BE2C (cell line): Measurements from ENCODE around the gene MFAP3.
"Not testable (repeated sequence)": the region's sequence is repeated elsewhere in the genome, so short reads cannot be mapped to it uniquely, and the experiment has no call there.

Source experiments
- DNase-seq: peaks from one replicate; pipeline ENCODE4 v3.0.0-alpha.2; 2020
- H3K27me3 ChIP-seq: fragments of 250-450 bp; sonication (Bioruptor Pico); 2 replicates; pipeline ENCODE4 v1.5.1; 2020; ENCODE audit warnings: mild to moderate bottlenecking
- H3K36me3 ChIP-seq: fragments of 250-450 bp; sonication (Bioruptor Pico); 2 replicates; pipeline ENCODE4 v1.5.1; 2020; ENCODE audit warnings: mild to moderate bottlenecking
- H3K4me1 ChIP-seq: fragments of 250-450 bp; sonication (Bioruptor Pico); 2 replicates; pipeline ENCODE4 v1.5.1; 2020
- H3K4me3 ChIP-seq: 2 replicates; pipeline ENCODE4 v1.5.1; 2011; ENCODE audit warnings: low read depth, low read length
- H3K9me3 ChIP-seq: fragments of 250-450 bp; sonication (Bioruptor Pico); 2 replicates; pipeline ENCODE4 v1.5.1; 2020
- TF ChIP-seq, protein P1 (sequence below): IDR thresholded peaks from 2 replicates; pipeline ENCODE4 v1.5.1; 2012; ENCODE audit warnings: mild to moderate bottlenecking, low read depth, low read length

MFAP3 gene

DNA sequence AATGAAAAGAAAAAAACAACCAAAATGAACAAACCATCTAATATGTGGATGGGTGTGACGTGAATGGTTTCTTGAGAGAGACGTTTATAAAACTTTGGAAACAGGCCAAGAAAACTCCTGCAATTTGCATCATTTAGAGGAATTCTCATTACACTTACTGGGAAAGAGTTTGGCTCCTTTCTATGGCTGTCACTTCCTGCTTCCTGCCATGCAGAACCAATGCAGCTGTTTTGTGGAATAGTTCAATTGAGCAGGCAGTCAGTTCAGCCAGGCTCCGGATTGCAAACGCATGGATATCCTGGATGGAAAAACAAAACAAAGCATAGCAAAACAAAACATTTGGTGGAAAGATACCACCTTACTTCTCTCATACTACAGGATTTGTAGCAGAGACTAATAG, 36.7 kb upstream of the MFAP3 start:
- DNase-seq: no peak
- no peaks in the 10 kb centered on the region for H3K27me3 ChIP-seq
- H3K4me3 ChIP-seq: no peak overlapping the region
- no peaks in the 10 kb centered on the region for H3K4me1 ChIP-seq
- TF ChIP-seq, protein P1, sequence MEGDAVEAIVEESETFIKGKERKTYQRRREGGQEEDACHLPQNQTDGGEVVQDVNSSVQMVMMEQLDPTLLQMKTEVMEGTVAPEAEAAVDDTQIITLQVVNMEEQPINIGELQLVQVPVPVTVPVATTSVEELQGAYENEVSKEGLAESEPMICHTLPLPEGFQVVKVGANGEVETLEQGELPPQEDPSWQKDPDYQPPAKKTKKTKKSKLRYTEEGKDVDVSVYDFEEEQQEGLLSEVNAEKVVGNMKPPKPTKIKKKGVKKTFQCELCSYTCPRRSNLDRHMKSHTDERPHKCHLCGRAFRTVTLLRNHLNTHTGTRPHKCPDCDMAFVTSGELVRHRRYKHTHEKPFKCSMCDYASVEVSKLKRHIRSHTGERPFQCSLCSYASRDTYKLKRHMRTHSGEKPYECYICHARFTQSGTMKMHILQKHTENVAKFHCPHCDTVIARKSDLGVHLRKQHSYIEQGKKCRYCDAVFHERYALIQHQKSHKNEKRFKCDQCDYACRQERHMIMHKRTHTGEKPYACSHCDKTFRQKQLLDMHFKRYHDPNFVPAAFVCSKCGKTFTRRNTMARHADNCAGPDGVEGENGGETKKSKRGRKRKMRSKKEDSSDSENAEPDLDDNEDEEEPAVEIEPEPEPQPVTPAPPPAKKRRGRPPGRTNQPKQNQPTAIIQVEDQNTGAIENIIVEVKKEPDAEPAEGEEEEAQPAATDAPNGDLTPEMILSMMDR: no peak
- peaks cover 6% of the 10 kb centered on the region; the same call in 1 of the 2 replicates for H3K36me3 ChIP-seq
- no peaks in the 10 kb centered on the region; the same call in 1 of the 2 replicates for H3K9me3 ChIP-seq

DNA sequence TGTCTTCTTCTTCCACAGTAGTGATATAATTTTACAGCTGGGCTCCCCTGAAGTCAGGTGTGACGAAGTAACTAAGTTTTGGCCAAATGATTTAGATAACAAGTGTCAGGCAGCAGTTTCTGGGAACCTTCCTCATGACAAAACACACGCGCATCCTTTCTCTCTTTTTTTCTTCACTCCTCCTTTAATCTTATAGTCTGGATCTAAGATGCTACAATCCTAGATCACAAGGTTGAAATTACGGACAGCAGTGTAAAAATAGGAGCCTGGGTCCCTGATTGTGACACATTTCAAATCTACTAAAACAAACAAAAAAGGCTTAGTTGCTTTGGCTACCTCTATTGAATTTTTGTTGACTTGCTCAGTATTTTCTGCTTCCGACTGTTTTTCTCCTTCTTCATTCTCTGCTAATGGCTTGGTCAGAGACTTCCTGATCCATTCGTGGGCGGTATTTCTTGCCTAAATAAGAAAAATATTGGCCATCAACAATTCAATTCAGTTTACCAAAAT, 36.2 kb upstream of the MFAP3 start:
- peaks cover 6% of the 10 kb centered on the region; the same call in 1 of the 2 replicates for H3K36me3 ChIP-seq
- TF ChIP-seq, protein P1: no peak

DNA sequence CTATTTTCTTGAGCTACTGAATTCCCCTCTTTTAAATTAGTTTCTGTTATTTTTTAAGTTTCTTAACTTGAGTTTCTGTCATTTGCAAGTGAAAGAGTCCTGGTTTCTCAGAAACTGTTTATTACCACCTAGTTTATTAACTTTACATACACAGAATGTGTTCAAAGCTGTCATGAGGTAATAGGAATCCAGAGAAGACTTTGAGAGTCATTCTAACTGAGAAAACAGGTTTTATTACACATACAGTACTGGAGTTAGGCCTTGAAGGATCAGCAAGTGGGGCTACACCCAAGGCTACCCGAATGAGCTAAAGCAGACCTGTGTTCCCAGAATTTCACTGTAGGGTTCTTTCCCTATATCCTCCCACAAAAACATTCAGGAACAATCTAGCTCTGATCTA, 33.1 kb upstream of the MFAP3 start:
- Histone ChIP-seq H3K4me1 (no peaks in the 10 kb centered on the region), H3K27me3 (no peaks in the 10 kb centered on the region), H3K36me3 (peaks cover 6% of the 10 kb centered on the region; the same call in 1 of the 2 replicates), H3K9me3 (no peaks in the 10 kb centered on the region), H3K4me3 (no peak overlapping the region)
- no peak for DNase-seq
- TF ChIP-seq, protein P1: no peak

More for the DNA sequence above, 36.2 kb upstream of the MFAP3 start:
- Histone ChIP-seq H3K27me3 (no peaks in the 10 kb centered on the region), H3K4me1 (no peaks in the 10 kb centered on the region), H3K4me3 (no peak overlapping the region), H3K9me3 (no peaks in the 10 kb centered on the region; the same call in 1 of the 2 replicates)
- no peak for DNase-seq

DNA sequence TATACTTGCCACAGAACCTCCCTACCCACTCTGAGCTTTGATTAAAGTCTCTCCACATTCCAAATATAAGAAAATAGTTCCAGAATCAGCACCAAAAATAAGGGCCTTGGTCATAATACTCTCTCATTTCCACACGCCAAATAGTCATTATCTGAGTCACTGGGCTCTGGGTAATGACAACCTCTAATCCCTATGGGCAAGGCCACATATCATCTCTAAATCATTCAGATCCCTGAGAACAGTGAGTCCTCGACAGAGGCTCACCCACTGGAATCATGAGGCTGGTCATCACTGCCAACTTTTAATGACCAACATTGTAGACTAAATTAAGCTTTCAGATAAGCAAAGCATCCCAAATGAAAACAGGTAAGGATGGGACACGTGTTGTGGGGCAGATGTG, 28.1 kb upstream of the MFAP3 start:
- Histone ChIP-seq H3K4me1 (no peaks in the 10 kb centered on the region), H3K27me3 (no peaks in the 10 kb centered on the region), H3K36me3 (no peaks in the 10 kb centered on the region), H3K9me3 (no peaks in the 10 kb centered on the region), H3K4me3 (no peak overlapping the region)
- TF ChIP-seq, protein P1: no peak
- DNase-seq: no peak

DNA sequence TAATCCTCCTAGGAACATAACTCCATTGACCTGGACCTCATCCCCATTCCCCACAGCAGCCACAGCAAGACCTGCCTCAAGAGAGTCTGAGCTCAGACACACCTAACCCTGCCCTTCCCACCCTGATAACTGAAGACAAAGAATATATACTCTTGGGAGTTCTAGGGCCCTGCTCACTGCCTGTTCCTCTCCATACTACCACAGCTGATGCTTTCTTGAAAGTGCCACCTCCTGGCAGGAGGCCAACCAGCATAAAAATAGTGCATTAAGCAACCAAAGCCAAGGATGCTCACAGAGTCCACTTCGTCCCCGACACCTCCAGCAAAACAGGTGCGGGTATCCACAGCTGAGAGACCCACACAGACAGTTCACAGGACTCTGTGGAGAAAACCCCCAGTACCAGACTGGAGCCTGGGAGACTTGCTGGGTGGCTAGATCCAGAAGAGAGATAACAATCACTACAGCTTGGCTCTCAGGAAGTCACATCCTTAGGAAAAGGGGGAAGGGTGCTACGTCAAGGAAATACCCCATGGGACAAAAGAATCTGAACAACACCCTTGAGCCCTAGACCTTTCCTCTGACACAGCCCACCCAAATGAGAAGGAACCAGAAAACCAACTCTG, 23.6 kb upstream of the MFAP3 start:
- TF ChIP-seq, protein P1: no peak
- no peaks in the 10 kb centered on the region for H3K4me1 ChIP-seq

GRCh38 chr5:154018919-154019318, 19.8 kb upstream of the MFAP3 start:
- not testable (repeated sequence) for H3K4me3 ChIP-seq, H3K4me1 ChIP-seq, H3K9me3 ChIP-seq, DNase-seq, H3K27me3 ChIP-seq, H3K36me3 ChIP-seq

More for the DNA sequence above, 23.6 kb upstream of the MFAP3 start:
- Histone ChIP-seq H3K36me3 (no peaks in the 10 kb centered on the region), H3K9me3 (no peaks in the 10 kb centered on the region), H3K4me3 (no peak overlapping the region), H3K27me3 (no peaks in the 10 kb centered on the region)
- peak; percentile 13 for DNase-seq
